Adrenal gland (tissue), 5 donors: ENCODE data around the gene BACH2.

Source experiments
- POLR2A ChIP-seq, 2 donors: fragments of 450-650 bp; IDR thresholded peaks; one replicate each; pipeline ENCODE4 v1.6.1; 2017; ENCODE audit warnings: antibody characterized with exemption in 2 of 2, mild to moderate bottlenecking in 2 of 2, moderate library complexity in 1 of 2
- TF ChIP-seq, protein P1 (sequence below), 6 experiments: fragments of 450-650 bp in 4 of 6; fragments of 200-600 bp in 2 of 6; sonication (generic) in 1 of 6; IDR thresholded peaks; 1 replicate in 5 of 6; 2 replicates in 1 of 6; pipeline versions ENCODE4 v1.5.1 to v1.8.0; 2016 to 2021; ENCODE audit warnings: antibody characterized with exemption in 6 of 6, mild to moderate bottlenecking in 2 of 6, moderate library complexity in 1 of 6
- donor health status: DM: no; HTN: no; CAD: no.

GRCh38 chr6:90231798-90232197, 64.8 kb downstream of the BACH2 start:
- TF ChIP-seq POLR2A (IDR thresholded peaks at IDR 0.05), result no peak
- TF ChIP-seq, protein P1, sequence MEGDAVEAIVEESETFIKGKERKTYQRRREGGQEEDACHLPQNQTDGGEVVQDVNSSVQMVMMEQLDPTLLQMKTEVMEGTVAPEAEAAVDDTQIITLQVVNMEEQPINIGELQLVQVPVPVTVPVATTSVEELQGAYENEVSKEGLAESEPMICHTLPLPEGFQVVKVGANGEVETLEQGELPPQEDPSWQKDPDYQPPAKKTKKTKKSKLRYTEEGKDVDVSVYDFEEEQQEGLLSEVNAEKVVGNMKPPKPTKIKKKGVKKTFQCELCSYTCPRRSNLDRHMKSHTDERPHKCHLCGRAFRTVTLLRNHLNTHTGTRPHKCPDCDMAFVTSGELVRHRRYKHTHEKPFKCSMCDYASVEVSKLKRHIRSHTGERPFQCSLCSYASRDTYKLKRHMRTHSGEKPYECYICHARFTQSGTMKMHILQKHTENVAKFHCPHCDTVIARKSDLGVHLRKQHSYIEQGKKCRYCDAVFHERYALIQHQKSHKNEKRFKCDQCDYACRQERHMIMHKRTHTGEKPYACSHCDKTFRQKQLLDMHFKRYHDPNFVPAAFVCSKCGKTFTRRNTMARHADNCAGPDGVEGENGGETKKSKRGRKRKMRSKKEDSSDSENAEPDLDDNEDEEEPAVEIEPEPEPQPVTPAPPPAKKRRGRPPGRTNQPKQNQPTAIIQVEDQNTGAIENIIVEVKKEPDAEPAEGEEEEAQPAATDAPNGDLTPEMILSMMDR (IDR thresholded peaks at IDR 0.05), result no peak
